ENCODE results near the gene SRXN1.

DNA sequence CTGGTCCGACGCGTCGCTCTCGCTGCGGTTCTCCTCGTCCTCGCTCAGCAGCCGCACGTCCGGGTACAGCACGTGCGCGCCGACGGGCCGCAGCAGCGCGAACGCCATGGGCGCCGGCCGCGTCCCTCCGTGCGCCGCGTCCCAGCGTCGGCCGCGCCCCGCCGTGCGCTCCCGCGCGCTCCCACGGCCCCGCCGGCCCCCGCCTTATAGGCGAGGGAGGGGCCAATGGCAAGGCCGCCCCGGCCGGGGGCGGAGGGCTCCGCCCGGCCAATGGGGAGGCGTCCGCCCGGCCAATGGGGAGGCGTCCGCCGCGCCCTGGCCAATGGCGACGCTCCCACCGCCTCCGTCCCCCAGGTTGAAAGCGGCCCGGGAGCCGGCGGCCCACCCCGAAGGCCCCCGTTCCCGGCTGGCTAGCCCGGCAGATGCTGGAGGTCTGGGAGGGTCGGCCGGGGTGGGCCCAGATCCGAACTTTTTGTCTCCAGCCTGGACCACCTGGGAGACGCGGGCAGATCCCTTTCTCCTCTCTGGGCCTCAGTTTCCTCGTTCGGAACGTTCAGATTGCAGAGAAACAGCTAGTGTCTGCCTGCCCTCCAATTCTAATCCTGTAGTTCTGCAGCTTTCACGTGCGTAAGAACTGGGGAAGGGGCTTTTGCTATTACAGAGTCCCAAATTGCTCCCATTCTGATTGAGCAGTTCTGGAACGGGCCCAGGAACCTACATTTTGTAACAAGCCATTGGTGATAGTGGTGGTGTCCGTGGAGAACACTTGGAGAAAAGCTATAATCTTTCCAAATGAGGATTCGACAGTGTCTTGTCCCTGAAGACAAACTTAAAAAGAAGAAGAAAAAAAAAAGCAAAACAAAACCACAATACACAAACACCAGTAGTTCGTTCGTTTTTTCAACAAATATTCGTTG is 42.6 kb downstream of the SRXN1 start, which contains the start of gene TCF15:
- TF ChIP-seq, protein P1, sequence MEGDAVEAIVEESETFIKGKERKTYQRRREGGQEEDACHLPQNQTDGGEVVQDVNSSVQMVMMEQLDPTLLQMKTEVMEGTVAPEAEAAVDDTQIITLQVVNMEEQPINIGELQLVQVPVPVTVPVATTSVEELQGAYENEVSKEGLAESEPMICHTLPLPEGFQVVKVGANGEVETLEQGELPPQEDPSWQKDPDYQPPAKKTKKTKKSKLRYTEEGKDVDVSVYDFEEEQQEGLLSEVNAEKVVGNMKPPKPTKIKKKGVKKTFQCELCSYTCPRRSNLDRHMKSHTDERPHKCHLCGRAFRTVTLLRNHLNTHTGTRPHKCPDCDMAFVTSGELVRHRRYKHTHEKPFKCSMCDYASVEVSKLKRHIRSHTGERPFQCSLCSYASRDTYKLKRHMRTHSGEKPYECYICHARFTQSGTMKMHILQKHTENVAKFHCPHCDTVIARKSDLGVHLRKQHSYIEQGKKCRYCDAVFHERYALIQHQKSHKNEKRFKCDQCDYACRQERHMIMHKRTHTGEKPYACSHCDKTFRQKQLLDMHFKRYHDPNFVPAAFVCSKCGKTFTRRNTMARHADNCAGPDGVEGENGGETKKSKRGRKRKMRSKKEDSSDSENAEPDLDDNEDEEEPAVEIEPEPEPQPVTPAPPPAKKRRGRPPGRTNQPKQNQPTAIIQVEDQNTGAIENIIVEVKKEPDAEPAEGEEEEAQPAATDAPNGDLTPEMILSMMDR (IDR thresholded peaks at IDR 0.05; ENCODE audit: low read length): no peak
- no peak for TF ChIP-seq EZH2 (optimal IDR thresholded peaks at IDR 0.05; ENCODE audit: low read depth, low read length)
- TF ChIP-seq EZH2phosphoT487 (IDR thresholded peaks at IDR 0.05; ENCODE audit: low read length): no peak

All from MM.1S (cell line).